Spinal cord (tissue), 10 donors: ENCODE measurements around the gene DCANP1. TPM values are rescaled to one million over a fixed set of nuclear protein-coding genes. Genes with fewer than 3 reads are reported as not detected.

Experiments used
- DNase-seq, 6 donors: peaks; one replicate each; pipeline versions ENCODE4 v3.0.0 to v3.0.0-alpha.2; 2013 to 2015; ENCODE audit warnings: low spot score in 6 of 6, low read depth in 4 of 6
- H3K27ac ChIP-seq: one replicate; pipeline ENCODE4 v1.5.1; 2013; ENCODE audit warnings: low read depth, low read length, control low read depth
- H3K27me3 ChIP-seq: one replicate; pipeline ENCODE4 v1.6.1; 2013; ENCODE audit warnings: low read length; ENCODE audit not compliant: control insufficient read depth, insufficient read depth
- H3K36me3 ChIP-seq: one replicate; pipeline ENCODE4 v1.6.1; 2013; ENCODE audit warnings: low read length; ENCODE audit not compliant: control insufficient read depth, insufficient read depth
- H3K4me1 ChIP-seq: one replicate; pipeline ENCODE4 v1.6.1; 2013; ENCODE audit warnings: low read length; ENCODE audit not compliant: control insufficient read depth, insufficient read depth
- H3K4me3 ChIP-seq: one replicate; pipeline ENCODE4 v1.5.1; 2013; ENCODE audit warnings: low read depth, low read length, control low read depth
- H3K9me3 ChIP-seq: one replicate; pipeline ENCODE4 v1.6.1; 2013; ENCODE audit warnings: low read length; ENCODE audit not compliant: control insufficient read depth, insufficient read depth
- WGBS: methylation state at CpG from one replicate; pipeline ENCODE4 v1.1.5; 2013; ENCODE audit warnings: missing lambda C conversion rate; ENCODE audit not compliant: insufficient coverage; 5-methylcytosine and 5-hydroxymethylcytosine counted together
- polyA plus RNA-seq, 2 donors: library from polyadenylated mRNA; unstranded; fragments of 120-200 nt; gene quantifications; one replicate each; pipeline ENCODE4 v1.2.1, GENCODE V29; 2013; ENCODE audit not compliant: insufficient read length in 2 of 2
- total RNA-seq, 2 donors: library from RNA; depleted of rRNA in 1 of 2; stranded (reverse); fragments of 120-200 nt in 1 of 2; fragments of >200 nt in 1 of 2; gene quantifications; one replicate each; pipeline versions ENCODE4 v1.2.3 to v1.2.4, GENCODE V29; 2013 to 2014
- donor health status: healthy.

DCANP1 gene
- total and polyA plus RNA-seq, 4 donors: 0.10 to 0.11 TPM; not detected in 2

DNA sequence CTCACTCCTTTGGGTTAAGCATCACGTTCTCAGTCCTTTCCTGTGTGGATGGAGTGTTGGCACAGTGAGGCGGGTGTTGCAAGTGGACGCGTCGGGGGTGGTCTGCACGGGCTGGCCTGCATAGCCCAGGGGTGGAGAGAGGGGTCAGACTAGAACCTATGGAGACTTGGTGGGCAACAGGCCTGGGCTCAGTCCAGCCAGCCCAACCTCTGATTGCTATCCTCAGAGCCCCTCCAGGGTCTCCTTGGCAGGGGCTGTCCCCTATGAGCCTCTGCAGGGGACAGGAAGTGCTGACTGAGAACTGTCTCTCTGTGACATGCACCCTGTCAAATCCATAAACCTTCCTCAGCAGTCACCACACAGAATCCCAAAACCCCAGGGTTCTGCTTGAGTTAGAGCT lies 2.3 kb downstream of the DCANP1 start:
- Histone ChIP-seq H3K9me3 (no peaks in the 10 kb centered on the region), H3K27ac (no peak overlapping the region), H3K4me3 (no peak overlapping the region), H3K27me3 (no peaks in the 10 kb centered on the region), H3K4me1 (peaks cover 33% of the 10 kb centered on the region), H3K36me3 (no peaks in the 10 kb centered on the region)
- no peak for DNase-seq
- 88% methylated on average over 5 of the region's 6 CpGs for WGBS

DNA sequence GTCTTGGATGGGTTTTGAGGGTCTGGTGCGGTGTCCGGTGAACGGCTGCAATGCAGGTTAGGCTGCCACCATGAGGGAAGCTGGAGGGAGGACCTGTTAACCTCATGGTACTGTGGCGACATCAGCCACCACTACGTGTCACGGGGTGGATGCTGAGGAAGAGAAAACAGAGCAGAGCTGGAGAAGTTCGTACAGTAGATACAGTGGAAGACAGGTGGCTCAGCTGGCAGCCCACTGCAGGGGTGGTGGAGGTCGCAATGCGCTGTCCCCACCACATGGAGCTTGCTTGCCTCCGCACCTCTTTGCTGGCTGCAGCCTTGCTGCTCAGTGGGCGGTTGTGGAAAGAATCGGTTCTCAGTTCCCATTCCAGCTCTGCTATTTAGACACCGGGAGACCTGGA lies 2.8 kb downstream of the DCANP1 start:
- Histone ChIP-seq H3K27me3 (no peaks in the 10 kb centered on the region), H3K27ac (no peak overlapping the region), H3K9me3 (no peaks in the 10 kb centered on the region), H3K36me3 (no peaks in the 10 kb centered on the region), H3K4me3 (no peak overlapping the region), H3K4me1 (peaks cover 31% of the 10 kb centered on the region)
- no peak for DNase-seq
- 79% methylated on average over 13 of the region's 13 CpGs for WGBS

DNA sequence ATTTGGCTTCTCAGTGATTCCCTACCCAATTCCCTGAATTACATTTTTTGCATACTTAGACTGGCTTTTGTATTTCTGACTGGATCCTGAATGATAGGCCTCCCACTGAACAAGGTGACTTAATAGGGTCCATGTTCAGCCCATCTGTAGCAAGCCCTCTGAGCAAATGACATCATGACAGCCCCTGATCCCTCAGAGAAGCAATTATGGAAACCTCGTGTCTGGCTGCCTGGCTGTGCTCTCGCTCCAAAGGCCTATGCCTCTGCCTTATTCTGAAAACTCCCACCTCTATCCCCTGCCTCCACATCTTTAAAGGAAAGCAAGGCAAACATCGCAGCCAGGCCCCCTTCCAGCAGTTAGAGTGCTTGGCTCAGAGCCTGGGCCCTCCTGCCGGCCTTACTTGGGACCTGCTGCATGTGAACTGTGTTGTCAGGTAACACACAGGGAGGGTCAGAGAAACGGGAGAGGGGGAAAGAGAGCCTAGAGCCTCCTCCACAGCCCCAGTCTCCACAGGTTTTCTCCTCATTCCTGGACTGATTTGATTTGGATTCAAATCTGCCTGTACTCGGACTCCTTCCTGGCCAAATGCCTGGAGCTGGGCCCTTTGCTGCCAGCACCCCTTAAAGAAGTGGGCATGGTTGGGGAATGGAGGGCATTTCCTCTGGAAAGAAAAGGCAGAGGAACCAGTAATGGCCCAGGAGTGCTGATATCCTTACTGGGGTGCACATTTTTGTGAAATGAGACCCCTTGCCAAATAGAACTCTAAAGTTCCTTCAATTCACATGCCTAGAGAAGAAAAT lies 3.8 kb downstream of the DCANP1 start:
- 32% methylated on average over 3 of the region's 6 CpGs for whole genome bisulfite sequencing
- Histone ChIP-seq H3K36me3 (no peaks in the 10 kb centered on the region), H3K27ac (no peak overlapping the region), H3K9me3 (no peaks in the 10 kb centered on the region), H3K27me3 (no peaks in the 10 kb centered on the region), H3K4me1 (peaks cover 30% of the 10 kb centered on the region), H3K4me3 (no peak overlapping the region)
- DNase-seq: peak in 1 of 6 donors; percentile 53

DNA sequence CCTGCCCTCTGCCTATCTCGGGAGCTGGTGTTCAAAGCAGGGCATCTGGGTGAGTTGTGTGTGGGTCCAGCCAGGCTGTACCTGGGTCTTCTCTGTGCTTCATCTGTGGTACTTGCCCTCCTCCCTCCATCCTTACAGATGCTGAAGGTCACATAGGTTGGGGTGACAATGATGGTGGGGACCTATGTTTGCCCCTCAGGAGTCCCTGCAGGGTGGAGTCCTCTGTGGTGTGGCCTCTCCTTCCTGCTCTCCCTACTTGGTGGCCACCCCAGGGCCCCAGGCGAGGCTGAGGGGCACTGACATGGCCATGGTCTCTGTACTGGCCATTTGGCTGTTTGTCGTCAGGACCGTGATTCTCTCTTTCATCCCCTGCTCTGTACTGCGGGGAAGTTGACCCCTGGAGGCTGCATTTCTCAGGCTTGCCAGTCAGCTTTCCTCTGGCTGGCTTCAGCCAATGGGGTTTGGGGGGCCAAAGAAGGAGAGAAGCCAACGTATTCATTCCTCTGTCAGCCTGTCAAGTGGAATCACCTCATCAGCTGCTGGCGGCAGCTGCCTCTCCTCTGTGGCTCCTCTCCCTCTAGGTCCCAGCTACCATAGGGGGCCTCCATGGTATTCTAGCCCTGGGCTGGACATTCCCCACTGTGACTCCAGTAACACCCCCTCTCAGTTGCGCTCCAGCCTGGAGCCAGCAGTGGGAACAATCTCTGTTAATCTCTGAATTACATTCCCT lies 4.6 kb downstream of the DCANP1 start:
- Histone ChIP-seq H3K36me3 (no peaks in the 10 kb centered on the region), H3K27me3 (no peaks in the 10 kb centered on the region), H3K9me3 (no peaks in the 10 kb centered on the region), H3K4me1 (peaks cover 35% of the 10 kb centered on the region), H3K4me3 (no peak overlapping the region), H3K27ac (no peak overlapping the region)
- no peak for DNase-seq
- WGBS: 65% methylated on average over 6 of the region's 8 CpGs

DNA sequence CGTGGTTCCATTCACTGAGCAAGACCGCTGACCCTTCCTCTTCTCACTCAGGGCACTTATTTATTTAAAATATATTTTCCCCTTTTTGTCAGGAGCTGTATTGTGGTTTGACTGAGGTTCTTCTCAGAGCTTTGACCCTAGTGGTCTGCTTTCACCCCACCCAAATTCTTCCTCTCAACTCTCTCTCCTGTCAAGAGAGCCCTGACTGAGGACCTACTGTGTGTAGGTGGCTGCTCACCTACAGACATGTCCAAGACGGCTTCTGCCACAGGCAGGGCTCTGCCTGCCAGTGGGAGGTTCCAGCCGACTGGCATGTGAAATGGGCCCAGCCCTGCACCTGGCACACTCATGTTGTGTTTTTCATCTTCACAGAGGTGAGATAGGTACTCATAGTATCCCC lies 5.2 kb downstream of the DCANP1 start:
- H3K9me3 ChIP-seq: no peaks in the 10 kb centered on the region
- no peak for DNase-seq
- H3K4me1 ChIP-seq: peaks cover 42% of the 10 kb centered on the region
- H3K27me3 ChIP-seq: no peaks in the 10 kb centered on the region
- no peak overlapping the region for H3K27ac ChIP-seq
- no peaks in the 10 kb centered on the region for H3K36me3 ChIP-seq
- 100% methylated on average over 2 of the region's 4 CpGs for WGBS
- H3K4me3 ChIP-seq: no peak overlapping the region

DNA sequence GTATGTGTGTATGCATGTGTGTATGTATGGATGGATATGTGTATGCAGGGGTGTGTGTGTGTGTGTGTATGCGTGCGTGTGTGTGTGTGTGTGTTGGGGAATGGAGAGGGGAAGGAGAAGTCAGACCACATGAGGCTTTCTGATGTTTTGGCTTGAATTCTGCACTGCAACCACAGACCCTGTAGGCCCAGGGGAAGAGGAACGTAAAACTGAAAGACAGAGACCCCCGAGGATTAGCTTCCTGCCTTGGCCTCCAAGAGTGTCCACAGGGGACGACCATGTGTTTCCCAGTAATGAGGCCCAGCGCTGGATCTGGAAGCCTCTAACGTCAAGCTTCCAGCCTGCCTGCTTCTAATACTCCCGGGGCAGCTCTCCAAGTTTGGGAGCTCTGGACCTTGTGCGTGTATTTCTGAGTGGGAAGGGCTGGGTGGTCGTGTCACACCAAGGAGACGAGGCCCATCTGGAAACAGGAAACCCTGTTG lies 5.8 kb downstream of the DCANP1 start:
- H3K36me3 ChIP-seq: no peaks in the 10 kb centered on the region
- H3K4me1 ChIP-seq: peaks cover 47% of the 10 kb centered on the region
- DNase-seq: no peak
- no peaks in the 10 kb centered on the region for H3K9me3 ChIP-seq
- no peak overlapping the region for H3K4me3 ChIP-seq
- no peaks in the 10 kb centered on the region for H3K27me3 ChIP-seq
- 57% methylated on average over 11 of the region's 11 CpGs for WGBS
- no peak overlapping the region for H3K27ac ChIP-seq

- Histone ChIP-seq H3K27ac (no peak overlapping the region), H3K36me3 (no peaks in the 10 kb centered on the region), H3K4me1 (peaks cover 47% of the 10 kb centered on the region), H3K4me3 (no peak overlapping the region), H3K27me3 (no peaks in the 10 kb centered on the region), H3K9me3 (no peaks in the 10 kb centered on the region)
- 44% methylated on average over 3 of the region's 6 CpGs for WGBS
- DNase-seq: no peak
These were observed 6.2 kb downstream of the DCANP1 start for GRCh38 chr5:135440916-135441315.

GRCh38 chr5:135439231-135440205 lies 7.6 kb downstream of the DCANP1 start:
- H3K4me1 ChIP-seq: peaks cover 49% of the 10 kb centered on the region
- no peaks in the 10 kb centered on the region for H3K9me3 ChIP-seq
- WGBS: 78% methylated on average over 7 of the region's 11 CpGs
- no peak for DNase-seq
- no peak overlapping the region for H3K27ac ChIP-seq
- no peaks in the 10 kb centered on the region for H3K36me3 ChIP-seq
- peaks cover 5% of the 10 kb centered on the region for H3K27me3 ChIP-seq
- H3K4me3 ChIP-seq: no peak overlapping the region

GRCh38 chr5:135438636-135439221 lies 8.4 kb downstream of the DCANP1 start:
- WGBS: 82% methylated on average over 7 of the region's 10 CpGs

More at GRCh38 chr5:135438636-135439221, 8.4 kb downstream of the DCANP1 start:
- peaks cover 5% of the 10 kb centered on the region for H3K27me3 ChIP-seq
- no peaks in the 10 kb centered on the region for H3K9me3 ChIP-seq
- H3K4me3 ChIP-seq: no peak overlapping the region
- peaks cover 54% of the 10 kb centered on the region for H3K4me1 ChIP-seq
- DNase-seq: no peak
- no peaks in the 10 kb centered on the region for H3K36me3 ChIP-seq
- H3K27ac ChIP-seq: no peak overlapping the region
